H1 (cell line): Measurements from ENCODE around the gene MIB1. TPM values are rescaled to one million over a fixed set of nuclear protein-coding genes. Genes with fewer than 3 reads are reported as not detected.

ENCODE experiments used
- RXRA ChIP-seq: IDR thresholded peaks from 2 replicates; pipeline ENCODE4 v1.6.1; 2011; ENCODE audit warnings: low read depth, mild to moderate bottlenecking, low read length, moderate library complexity; ENCODE audit not compliant: insufficient read depth
- SP2 ChIP-seq: IDR thresholded peaks from 2 replicates; pipeline ENCODE4 v1.6.1; 2012; ENCODE audit warnings: mild to moderate bottlenecking, low read length, inconsistent platforms
- SP4 ChIP-seq: IDR thresholded peaks from 2 replicates; pipeline ENCODE4 v1.6.1; 2012; ENCODE audit warnings: low read length, inconsistent platforms
- polyA plus RNA-seq, 7 experiments: library from polyadenylated mRNA; depleted of rRNA in 3 of 7; stranded (reverse) in 5 of 7; unstranded in 2 of 7; fragments of >200 nt in 5 of 7; fragments of 200-250 nt in 2 of 7; gene quantifications; 1 replicate in 5 of 7; 2 replicates in 1 of 7; 4 replicates in 1 of 7; pipeline versions ENCODE4 v1.2.1 to v1.2.3, GENCODE V29; 2011 to 2013; ENCODE audit warnings: missing spikeins in 2 of 7, mixed read lengths in 2 of 7
- total RNA-seq: library from RNA; stranded (reverse); fragmentation: NEBNext Ultra II Directional; extraction: Animal tissue kit (Norgen Biotek cat#: 25700); gene quantifications from 2 replicates; pipeline ENCODE4 v1.2.1, GENCODE V29; 2021

MIB1 gene
- total and polyA plus RNA-seq, 2 of the 8 experiments (the other 6 are each of a cell fraction or from before 2014, with no cell fraction given), result 8.2 to 60.3 TPM

DNA sequence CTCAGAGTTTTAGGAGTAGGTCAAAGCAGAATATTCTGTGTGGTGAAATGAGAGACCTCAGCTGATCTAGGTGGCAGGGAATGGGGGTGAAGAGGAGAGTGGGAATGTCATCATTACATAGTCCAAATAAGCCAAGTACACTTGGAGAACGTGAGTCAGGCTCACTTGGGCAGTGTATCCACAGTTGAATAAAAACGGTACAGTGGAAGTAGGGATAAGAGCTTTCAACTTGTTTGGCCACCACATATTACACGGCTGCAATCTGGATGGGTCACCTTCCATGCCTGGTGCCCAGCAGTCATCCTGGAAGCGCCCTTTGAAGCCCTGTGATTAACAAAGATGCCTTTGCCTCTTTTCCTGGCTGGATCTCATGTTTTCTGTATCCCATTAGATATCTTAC lies 28.6 kb downstream of the MIB1 start (continued):
- TF ChIP-seq RXRA (no peak), SP2 (no peak), SP4 (no peak)
- TF ChIP-seq, all 59 proteins: peak for 0
